OCI-M1 (cell line): ENCODE data around the gene TSPAN7.

Experiments used
- DNase-seq: peaks from one replicate; lab custom pipeline; 2025; lab: John Stamatoyannopoulos, UW

Gene TSPAN7, protein sequence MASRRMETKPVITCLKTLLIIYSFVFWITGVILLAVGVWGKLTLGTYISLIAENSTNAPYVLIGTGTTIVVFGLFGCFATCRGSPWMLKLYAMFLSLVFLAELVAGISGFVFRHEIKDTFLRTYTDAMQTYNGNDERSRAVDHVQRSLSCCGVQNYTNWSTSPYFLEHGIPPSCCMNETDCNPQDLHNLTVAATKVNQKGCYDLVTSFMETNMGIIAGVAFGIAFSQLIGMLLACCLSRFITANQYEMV

DNA sequence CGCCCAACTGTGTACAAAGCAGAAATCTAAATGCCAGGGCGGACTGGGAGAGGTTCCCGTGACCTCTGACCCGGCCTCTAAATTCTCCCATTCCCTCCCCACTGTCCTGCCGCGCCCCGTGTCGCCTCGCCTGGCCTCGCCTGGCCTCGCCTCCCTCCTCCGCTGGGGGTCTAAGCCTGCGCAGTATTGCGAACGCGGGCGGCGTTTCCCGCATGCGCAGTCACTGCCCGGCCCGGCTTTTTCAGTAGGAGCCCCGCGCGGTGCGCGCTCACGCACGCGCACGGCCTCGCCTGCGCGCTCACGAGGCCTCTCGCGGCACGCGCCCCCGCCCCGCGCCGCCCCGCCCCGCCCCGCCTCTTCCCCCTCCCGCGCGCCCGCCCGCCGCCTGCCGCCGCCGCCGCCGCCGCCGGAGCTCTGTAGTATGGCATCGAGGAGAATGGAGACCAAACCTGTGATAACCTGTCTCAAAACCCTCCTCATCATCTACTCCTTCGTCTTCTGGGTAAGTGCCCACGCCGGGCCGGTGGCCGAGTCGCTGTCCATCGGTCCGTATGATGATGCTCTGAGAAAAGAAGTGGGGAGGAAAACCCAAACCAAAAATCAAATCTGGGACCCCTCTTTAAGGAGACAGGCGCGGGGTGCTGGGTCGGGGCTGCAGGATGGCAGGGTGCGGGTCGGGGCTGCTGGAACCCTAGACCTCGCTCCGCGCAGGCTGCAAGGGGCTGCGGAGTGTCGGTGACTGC is at the start of gene TSPAN7:
Gene TSPAN7 (plus strand): TSS at position 417 of the 743 bp plus-strand sequence. CDS start 5 bp downstream, at position 422.
- no peak for DNase-seq

DNA sequence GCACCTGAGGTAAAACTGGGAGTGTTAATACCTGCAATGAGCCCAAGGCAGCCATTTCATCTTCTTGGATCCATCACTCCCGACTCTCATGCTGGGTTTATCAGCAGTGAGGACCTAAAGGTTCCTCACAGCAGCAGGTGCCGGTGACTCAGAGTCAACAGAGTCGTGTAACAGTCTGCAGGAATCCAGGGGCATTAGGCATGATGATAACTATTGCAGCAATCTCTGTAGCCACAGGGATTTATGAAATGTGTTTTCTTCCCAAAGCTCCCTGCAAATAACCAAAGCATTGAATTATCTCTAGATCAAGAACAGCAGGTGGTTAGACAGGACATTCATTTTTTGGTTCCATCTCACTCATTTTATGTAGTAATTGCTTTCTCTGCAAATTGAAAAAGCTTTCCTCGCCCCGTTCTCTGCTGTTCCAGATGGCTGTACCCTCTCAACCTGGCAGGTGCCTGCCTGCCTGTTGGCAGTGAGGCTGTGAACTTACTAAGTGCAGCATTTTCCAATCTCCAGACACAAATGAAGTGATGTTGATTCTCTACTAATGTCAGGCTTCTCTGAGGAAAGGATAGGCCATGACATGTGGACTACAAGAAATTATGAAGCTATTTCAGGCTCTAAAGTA is 48.1 kb upstream of the TSPAN7 start:
- DNase-seq: no peak

DNA sequence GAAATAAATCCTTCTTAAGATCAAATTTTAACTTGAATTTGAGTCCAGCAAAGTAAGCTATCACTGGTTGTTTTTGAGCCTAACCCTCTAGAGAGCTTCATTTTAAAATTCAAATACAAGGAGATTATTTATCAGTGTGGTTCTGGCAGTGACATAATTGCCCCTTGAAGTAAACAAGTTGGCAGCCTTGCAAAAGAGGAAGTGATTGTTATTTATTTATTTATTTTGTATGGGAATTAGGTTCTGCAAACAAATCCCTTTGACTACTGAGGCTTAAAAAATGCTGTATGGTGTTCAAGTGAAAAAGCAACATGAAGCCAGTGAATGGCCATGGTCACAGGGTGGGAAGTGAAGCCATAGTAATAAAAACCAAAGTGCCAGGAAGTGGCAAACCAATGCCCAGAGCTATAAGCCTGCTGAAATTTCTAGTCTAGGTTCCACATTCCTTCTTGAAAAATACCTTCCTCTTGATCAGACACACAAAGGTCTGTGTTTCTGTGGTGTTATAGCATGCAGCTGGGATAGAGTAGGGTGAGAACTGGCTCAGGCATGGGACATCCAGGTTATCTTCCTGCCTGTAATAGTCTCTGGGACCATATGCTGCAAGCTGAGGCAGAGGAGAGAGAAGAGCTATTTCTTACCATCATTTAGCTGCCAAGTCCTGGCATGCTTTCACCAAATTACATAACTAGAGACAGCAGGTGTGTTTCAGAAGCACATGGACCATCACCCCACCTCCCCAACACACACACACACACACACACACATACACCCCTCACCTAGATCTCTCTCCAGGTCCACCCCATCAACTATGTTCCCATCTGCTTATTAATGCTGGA is 47.1 kb upstream of the TSPAN7 start:
- DNase-seq: peak; percentile 32

DNA sequence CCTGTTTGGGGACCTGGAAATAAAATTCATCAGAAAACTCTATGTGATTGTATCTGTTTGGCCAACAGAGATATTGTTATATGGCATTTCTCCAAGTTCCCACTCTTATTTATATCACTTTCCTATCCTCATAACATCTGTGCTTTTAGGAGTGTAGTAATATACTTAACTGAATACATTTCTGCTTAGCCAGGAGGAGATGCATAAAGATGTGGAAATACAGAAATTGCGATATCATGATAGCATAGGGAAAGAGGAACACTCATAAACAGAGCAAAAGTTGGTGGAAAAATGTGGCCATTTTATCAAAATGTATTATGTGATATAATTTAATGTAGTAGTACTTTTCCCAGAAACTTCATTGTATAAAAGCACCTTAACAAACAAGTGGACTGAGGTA is 46.1 kb upstream of the TSPAN7 start:
- peak; percentile 5 for DNase-seq

DNA sequence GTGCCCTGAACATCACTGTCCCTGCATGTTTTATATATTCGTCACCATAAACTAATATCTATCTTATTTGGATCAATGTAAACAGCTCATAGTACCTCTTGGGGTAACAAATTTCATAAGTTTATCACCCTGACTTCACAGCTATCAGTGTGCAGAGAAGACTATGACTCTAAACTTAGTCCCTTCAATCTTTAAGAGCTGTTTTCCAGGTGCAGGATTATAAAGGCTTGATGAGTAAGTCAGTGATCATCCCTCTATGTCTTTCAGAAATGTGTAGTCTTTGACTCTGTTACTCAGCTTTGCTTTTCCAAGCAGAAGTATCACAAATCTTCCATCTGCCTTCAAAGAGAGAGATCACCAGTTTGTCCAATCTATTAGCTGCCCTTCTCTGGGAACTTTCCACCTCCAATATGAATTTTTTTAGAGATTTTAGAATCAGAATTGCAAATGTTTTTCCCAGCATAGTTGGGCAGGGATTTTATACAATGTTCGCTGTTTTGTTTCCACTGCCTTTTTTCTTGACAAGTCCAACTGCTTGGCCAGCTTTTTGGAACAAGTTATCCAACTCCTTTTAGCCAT is 45.1 kb upstream of the TSPAN7 start:
- no peak for DNase-seq

DNA sequence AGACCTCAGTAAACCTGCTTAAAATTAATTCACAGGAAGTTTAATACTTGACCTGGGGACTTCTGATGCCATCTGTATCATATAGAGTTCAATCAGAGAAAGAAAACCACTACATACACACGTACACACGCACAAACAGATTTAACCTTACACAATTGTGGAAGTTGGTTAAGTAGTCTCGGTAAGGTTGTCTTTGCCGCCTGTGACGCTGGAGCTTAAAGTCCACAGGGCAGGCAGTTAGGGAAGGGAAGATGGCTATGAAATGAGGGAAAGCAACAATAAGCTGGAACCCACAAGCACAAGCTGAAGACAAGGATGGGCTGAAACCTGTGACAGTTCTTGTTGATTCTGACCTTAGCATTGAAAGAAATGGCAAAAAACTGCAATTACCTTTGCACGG is 41.7 kb upstream of the TSPAN7 start:
- DNase-seq: no peak

DNA sequence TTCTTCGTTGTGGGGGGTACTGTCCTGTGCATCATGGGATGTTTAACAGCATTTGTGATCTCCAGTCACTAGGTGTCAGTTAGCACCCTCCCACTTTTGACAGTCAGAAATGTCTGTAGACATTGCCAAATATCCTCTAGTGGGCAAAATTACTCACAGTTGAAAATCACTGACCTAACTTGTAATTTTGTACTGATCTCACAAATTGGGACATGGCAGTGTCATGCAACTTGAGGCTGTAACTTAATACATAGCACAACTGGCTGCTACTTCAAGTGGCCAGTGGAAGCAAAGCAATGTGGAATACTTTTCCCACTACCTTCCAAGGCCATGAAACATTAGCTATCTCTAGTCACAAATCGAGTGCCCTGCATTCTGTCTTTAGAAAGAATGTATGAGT is 23.2 kb upstream of the TSPAN7 start:
- no peak for DNase-seq

DNA sequence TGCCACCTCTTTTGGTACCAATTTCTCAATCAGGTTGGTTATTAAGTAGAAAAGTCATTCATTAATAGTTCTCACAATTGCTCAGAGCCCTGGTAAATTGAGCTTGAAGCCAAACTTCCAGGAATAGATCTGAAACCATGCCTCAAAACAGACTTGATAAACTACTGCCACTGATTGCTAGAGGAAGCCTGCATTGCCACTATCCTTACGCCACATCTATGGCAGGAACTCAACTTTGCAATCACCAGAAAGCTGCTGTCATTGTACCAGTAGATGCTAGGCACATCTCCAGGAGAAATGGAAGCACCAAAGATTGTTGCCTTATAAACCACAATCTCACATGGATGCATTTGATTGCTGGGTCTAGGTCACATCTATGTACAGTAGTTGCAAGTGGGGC is 21.6 kb upstream of the TSPAN7 start:
- no peak for DNase-seq

DNA sequence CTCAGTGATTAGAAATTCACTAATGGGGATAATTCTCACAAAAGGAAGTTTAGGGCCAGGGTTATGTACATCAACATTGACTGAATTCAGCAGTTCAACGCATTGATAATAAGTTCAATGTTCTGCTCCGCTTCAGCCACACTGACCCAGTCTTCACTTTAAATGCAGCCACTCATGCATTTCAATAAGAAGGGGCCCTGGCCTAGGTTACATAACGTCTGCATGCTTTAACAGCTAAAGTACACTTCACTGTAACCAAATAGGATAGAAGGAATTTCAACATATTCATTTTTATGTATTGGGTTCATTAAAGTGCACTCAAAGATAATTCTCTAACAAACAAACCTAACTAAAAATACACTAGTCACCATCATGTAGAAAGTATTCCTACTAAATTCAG is 12.8 kb upstream of the TSPAN7 start:
- DNase-seq: no peak

DNA sequence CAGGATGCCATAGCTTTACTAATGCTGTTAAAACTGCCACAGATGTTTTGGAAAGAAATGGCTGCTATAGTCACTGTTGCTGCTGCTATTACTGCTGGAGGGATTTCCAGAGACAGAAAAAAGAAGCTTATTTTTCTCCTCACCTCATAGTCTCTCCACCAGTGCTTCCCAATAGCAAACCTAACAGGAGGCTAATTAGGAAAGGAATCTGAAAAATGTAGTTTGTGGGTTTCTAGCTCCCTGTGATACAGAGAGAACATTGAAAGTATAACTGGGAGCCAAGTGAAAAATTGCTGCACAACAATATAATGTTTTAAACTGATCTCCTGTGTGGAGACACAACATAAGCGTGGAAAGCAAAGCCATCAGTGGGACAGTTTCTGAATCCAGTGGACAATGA is 8.6 kb upstream of the TSPAN7 start:
- no peak for DNase-seq

DNA sequence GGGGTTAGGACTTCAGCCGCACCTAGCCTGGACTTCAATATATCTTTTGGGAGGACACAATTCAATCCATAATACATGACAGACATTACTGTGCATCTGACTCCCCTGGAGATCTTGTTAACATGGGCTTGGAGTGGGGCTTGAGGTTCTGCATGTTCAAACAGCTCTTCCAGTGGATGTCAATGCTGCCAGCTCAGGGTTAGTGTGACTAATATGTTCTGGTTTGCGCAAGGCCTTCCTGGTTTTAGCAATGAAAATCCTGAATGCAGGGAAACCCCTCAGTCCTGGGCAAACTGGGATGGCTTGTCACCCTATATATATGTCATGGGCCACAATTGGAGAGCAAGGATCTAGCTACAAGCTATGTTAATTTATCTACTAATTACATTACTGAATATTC is 2.7 kb upstream of the TSPAN7 start:
- no peak for DNase-seq

DNA sequence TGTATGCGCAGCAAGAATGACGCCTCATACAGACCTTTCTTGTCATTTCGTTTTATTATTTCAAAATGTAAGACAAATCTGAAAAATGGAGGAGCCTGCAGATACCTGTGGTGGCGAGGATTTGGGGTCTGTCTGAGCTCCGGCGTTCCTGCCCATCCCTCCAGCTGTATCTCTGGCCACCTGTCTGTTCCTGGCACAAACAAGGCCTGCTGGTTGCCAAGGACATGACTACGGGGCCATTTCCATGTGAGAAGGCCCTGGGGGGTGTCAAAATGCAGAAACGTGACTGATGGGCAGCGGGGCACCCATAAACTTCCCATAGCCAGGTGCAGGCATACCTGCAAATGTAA is 591 bp upstream of the TSPAN7 start:
- DNase-seq: no peak

DNA sequence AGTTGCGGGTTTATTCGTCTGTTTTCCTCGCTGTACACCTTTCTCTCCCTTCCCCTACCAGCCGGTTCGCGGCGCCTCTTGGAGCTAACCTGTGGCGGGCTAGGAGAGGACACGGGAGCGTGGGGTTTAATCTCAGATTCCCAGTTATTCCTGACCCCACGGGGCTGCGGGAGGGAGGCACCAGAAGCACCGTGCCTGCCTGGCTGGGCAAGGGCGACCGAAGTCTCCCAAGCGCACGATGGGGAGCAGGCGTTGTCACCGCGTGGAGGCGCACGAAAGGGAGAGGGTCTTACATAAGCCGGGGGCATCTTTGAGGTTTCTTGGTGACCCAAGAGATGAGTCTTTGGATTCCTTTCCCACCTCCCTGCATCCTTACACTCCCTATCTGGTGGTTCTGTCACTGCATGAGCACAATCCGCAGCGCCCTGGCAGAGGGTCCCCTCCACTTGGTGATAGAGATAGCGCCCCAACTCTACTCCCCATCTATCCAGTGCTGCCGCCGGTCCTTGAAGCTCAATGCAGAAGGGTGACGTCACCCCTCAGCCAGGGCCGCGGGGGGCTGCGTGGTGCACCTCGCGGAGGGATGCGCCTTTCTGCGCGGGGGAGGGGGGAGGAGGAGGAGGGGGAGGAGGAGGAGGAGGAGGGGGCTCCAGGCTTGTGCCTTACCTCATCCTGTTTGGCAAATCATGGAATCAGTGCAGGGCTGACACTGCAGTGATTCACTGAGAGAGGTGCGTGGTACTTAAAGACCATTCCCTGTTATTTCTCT is 793 bp downstream of the TSPAN7 start:
- DNase-seq: no peak

DNA sequence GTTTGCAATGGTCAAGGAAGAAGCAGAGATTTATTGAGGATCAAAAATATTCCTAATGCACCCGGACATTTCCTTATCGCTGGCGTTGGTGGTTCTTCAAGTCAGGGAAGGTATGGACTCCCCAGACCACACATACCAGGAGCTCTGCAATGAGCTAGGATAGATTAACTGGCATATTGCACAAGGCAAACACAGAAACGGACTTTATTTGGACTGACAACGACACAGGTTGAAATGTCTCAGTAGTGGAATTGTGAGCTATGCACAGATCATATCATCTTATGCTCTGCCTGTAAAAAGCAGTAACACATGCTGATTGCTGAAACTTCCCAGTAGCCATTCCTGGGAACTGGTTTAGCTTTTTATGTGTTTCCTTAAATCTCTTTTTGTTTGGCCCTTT is 1.7 kb downstream of the TSPAN7 start:
- DNase-seq: no peak

DNA sequence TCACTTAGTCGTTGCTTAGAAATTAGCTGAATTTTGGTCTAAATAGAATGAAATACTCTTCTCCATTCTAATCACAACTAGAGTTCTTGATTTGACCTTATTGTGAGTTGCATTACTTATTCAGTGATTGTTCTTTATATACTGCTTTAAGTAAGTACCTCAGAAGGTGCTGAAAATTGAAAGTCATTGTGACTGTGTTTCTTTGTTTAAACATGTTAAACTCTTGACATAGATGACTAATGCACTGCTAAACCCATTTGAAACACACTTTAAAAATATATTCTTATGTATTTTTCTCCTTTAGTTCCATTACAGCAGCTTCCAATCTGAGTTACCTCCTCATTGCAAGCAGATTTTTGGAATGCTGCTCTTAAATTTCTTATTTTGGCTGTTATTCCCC is 9.1 kb downstream of the TSPAN7 start:
- DNase-seq: no peak

DNA sequence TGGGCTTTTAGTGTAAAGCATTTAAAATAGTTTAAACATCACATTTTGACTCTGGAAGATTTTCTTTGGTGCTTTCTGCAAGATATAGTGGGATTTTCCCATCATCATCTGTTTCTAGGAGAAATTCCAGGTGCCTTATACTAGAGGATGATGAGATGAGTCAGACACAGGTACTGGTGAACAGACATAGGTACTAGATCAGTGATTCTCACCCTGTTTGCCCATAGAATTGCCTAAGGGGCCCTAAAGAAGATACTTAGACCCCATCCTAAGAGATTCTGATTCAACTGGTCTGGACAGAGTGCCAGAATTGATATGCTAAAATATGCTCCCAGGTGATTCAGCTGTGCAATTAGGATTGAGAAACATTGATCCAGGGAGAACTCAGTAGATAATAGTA is 9.7 kb downstream of the TSPAN7 start:
- no peak for DNase-seq

DNA sequence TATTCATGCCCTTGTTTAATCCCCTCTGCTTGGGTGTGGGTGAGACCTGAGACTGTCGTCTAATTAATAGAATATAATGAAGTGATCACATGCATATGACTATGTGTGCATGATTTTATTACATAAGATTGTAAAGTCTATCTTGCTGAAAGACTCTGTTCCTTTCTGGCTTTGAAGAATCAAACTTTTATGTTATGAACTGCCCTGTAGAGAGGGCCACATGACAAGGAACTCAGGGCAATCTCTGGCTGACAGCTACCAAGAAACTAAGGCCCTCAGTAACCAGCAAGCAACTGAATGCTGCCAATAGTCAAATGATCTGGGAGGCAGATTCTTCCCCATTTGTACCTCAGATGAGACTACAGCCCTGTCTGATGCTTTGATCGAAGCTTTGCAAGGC is 13.5 kb downstream of the TSPAN7 start:
- no peak for DNase-seq

DNA sequence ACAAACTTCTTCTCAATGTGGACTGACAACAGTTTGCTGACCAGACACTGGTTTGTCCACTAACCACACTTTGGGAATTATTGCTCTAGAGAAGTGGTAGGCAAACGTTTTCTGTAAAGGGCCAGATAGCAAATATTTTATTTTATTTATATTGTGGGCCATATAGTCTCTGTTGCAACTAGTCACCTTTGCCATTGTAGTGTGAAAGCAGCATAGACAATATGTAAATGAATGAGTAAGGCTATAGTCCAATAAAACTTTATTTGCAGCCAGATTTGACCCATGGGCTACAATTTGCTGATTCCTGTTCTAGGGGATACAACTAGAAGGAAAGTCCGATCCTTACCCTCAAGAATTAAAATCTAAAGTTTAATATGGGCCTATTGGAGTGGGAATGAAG is 14.5 kb downstream of the TSPAN7 start:
- no peak for DNase-seq

DNA sequence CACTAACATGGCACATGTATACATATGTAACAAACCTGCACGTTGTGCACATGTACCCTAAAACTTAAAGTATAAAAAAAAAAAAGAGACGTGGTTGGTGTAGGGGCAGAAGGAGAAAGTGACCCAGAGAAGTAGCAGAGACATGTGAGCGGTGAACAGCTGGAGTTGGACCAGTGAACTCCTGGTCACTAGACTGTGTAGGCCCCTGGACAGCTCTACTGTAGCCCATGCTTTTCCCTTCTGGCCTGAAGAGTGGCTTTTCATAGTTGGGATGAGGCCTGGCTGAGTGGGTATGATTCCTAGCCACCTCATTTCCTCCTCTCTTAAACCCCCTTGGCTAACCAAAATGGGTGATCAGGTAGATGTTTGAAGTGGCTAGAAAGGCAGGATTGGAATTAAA is 16.4 kb downstream of the TSPAN7 start:
- no peak for DNase-seq

DNA sequence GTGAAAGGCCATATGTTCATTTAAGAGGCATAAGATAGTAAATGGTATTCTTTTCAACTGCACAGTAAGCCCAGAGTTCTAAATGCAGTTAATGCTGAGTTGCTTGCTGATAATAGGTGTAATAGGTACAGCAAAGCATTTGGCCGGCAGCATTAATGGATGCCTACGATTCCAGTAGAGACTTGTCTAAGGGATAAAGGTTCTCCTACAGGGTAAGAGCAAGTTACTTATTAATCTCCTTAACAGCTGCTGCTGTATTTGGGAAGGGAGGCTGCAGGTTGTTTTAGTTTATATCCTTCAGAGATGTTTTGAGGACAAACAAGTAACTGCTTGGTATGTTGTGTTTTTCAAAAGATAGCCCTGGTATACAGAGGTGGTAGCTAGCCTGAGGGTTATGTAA is 16.8 kb downstream of the TSPAN7 start:
- no peak for DNase-seq

DNA sequence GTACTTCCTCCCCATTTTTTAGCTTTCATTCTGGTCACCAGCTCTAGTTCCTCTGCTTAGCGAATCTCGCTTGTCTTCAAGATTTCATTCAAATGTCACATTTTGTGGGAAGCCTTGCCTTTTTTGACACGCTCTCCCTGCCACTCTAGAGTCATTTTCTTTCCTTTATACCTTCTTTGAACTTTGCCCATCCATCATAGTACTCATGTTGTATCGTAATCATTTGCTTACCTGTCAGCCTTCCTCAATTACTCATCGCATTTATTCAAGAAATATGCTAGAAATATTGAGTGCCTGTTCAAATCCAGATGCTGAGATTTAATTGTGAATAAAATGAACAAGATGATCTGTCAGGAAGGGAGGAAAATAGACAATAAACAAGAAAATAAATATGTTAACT is 21.8 kb downstream of the TSPAN7 start:
- DNase-seq: no peak

DNA sequence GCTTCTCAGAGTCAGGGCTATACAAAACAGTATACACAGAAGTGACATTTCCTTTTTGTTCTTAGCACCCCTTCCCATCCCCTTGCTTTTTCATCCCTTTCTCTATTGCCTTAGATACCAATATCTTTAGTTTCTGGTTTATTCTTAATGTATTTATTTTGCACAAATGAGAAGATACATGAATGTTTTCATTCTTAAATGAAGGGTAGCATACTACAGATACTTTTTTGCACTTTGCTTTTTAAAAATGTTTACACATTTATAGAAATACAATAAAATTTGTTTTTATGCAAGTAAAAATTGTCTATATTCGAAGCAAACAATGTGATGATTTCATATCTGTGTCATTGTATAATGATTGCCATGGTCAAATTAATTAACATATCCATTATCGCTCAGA is 33.1 kb downstream of the TSPAN7 start:
- no peak for DNase-seq
